Activated naive CD4-positive, alpha-beta T cell treated with Interleukin-2 at 50 U/mL for 16 hours (primary cell): ENCODE results near the gene BCL7A.
A peak's percentile ranks its signal among the peaks of the same experiment; 100 is the strongest.
"Not testable (repeated sequence)": the region's sequence is repeated elsewhere in the genome, so short reads cannot be mapped to it uniquely, and the experiment has no call there.

Source experiments
- DNase-seq: peaks from one replicate; pipeline ENCODE4 v3.0.0-alpha.2; 2020

The BCL7A gene

DNA sequence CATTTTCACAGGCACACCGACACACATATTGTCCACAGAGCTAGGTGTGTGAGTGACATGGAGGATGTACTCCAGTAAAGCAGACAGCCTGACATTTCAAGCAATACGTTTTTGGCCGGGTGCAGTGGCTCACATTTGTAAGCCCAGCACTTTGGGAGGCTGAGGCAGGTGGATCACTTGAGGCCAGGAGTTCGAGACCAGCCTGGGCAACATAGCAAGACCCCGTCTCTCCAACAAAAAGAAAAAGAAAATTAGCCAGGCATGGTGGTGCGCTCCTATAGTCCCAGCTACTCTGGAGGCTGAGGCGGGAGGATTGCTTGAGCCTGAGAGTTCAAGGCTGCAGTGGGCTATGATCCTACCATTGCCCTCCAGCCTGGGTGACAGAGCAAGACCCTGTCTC lies 34.7 kb downstream of the BCL7A start:
- DNase-seq = not testable (repeated sequence)

DNA sequence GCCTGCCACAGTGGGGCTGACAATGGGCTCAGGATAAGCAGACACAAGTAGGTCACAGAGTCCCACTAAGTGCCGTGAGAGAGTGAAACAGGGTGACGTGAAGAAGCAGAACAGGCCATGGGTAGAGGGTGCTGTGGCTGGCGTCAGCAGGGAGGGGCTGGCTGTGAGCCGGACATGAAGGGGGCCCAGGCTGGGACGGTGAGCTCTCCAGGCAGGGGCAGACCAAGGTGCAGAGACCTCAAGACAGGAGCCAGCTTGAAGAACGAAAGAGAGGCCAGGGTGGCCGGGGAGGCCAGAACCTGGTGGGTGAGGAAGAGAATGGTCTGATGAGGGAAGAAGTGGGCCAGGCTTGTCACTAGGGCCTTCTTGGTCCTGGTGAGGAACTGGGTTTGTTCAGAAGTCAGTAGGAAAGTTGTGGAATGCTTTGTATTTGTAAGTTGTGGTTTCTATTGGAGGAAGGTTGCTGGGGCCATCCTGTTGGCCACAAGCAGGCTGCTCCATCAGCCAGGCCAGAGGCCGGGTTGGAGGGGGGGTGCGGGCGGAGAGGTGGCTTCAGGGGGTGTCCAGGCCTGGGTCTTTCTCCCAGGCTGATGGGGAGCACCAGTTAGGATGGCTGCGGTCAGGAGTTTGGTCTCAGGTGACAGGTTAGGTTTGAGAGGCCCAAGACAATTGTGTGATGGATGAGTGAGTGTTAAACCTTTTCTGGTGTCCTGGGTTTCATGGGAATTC lies 35.5 kb downstream of the BCL7A start:
- no peak for DNase-seq

DNA sequence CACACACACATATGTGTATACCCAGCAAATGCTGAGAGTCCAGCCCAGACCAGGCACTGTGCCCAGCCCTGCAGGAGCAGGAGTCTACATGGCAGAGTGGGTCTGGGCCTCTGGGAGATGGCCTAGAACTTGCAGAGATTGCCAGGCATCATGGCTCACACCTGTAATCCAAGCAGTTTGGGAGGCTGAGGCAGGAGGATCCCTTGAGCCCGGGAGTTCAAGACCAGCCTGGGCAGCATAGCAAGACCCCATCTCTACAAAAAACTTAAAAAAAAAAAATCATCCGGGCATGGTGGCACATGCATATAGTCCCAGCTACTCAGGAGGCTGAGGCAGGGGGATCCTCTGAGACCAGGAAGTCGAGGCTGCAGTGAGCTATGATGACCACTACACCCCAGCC lies 36.1 kb downstream of the BCL7A start:
- no peak for DNase-seq

DNA sequence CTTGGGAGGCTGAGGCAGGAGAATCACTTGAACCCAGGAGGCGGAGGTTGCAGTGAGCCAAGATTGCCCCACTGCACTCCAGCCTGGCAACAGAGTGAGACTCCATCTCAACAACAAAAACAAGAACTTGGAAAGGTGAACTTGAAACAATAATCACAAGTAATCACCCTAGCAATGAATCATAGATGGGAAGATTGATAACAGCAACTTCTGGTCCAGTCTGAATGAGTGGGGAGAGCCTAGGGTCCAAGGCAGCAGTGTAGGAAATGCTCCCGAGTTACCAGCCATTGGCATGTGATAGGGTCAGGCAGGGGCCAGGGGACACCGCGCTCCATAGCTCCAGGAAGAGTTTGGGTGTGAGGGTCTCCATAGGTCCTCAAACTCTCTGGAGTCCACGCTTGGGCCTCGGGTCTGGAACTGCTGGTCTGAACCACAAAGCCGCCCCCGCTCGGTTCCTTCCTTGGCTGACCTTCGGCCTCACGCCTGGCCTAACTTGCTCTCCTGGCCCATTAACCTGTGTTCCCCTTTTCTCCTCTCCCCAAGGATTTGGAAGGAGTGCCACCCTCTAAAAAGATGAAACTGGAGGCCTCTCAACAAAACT lies 37.0 kb downstream of the BCL7A start:
- no peak for DNase-seq

DNA sequence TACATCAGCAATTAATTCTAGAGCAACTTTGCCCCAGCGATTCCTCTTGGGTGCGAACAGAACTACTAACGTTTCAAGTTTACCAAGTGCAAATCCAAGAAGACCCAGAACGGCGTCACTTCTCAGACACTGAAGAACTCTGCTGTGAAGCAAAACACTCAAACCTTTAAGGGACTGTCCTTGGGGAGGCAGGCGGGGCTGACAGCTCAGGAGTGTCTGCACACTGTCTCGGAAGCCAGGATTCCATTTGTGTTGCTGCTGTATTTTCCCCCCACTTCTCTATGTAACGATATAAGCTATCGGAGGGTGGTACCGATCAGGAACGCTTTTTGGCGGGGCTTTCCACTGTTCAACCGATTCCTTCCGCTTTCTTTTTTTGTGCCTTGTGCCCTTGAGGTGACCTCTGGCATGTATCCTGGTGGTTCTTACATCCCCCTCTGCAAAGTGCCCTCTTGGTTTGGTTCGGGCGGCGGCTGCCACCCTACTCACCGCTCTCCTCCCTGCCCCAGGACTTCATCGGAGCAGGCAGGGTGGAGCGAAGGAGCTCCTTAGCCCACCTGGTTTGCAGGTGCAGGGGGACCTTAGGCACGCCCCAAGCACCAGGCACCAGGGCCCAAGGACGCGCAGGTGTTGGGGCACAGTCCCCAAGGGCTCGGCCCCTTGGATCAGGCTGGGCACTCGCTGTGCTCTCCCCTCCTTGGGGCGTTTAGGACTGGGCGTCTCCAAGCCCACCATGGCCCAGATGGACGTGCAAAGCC lies 37.7 kb downstream of the BCL7A start:
- no peak for DNase-seq

DNA sequence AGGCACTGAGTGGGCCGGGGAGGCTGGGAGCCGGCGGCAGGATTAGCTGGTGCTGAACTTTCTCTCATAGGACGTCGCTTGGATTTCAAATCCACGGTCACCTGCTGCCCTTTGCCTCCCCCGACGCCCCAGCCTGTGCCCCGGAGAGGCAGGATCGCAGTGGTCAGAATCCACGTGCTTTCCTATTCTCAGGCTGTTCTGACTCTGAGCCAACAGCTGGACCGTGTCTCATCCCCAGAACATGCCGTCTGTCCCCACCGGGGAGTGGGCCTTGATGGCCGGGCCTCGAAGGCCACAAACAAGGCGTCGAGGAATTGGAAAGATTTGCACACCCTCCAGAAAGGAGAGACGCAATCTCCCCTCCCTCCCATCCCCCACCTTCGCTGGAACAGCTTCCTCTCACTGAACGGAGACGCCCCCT lies 38.4 kb downstream of the BCL7A start:
- no peak for DNase-seq

DNA sequence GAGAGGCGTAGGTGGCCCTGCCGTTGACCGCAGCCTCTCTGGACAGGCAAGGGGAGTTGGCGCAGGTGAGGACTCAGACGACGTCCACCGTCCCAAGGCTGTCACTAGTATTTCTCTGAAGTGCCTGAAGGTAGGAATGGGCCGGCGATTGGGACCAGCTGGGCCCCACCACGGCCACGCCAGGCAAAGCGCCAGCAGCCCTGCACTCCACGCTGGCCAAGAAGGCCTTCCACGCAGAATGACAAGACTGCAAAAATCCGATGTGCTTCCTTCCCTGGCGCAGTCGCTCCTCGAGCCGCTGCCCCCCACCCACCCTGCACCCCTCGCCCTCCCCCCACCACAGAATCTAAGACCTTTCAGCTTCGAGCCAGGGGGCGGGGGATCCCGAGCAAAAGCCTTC lies 39.6 kb downstream of the BCL7A start:
- no peak for DNase-seq

DNA sequence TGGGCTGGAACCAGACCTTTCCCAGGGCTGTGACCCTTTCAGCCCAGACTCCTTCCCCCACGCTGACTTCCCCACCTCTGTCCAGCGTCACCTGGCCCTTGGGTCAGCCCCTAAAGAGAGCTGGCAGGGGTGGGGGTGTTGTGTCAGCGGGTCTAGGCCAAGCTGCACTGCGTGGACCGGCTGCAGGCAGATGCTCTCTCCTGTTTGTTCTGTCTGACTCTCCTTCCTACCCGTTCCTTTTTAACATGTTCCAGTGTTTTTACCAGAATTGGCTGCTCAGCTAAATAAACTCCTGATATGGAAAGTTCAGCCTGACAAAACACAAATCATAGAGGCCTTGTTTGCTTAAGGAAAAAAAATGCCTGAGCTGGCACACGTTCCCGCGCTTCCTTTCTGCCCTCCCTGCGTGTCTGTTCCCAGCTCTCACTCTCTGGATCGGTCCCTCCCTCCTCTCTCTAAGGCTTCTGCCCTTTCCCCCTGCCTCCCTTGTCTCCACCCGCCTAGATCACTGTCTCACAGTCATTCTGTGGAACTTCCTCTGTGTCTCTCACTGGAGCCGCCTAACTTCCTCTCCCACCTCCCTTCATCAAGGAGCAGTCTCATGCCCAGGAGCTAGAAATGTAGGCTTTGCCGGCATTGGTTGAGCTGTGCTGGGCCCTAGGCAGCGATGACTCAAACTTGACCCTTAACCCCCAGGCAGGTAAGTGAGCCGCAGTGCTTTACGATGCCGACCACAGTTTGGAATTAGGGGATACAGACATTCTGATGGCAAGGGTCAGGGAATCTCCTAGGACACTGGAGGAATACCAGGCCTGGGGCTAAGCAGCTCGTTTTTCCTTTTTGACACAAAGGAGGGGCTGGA lies 41.4 kb downstream of the BCL7A start:
- DNase-seq = no peak

DNA sequence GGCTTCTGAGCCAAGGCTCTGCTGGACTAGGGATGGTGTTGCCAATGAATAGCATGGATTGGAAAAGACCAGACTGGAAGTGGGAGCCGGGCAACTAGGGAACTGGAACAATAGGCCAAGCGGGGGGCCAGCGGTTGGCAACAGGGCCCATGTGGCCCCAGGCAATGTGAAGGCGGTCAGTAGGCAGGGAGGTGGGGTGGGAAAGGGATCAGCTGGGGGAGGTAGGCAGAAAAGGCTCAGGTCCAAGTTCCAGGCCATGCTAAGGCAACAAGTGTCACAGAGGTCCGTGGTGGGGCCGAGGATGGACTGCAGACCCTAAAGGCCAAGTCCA lies 42.0 kb downstream of the BCL7A start:
- no peak for DNase-seq

DNA sequence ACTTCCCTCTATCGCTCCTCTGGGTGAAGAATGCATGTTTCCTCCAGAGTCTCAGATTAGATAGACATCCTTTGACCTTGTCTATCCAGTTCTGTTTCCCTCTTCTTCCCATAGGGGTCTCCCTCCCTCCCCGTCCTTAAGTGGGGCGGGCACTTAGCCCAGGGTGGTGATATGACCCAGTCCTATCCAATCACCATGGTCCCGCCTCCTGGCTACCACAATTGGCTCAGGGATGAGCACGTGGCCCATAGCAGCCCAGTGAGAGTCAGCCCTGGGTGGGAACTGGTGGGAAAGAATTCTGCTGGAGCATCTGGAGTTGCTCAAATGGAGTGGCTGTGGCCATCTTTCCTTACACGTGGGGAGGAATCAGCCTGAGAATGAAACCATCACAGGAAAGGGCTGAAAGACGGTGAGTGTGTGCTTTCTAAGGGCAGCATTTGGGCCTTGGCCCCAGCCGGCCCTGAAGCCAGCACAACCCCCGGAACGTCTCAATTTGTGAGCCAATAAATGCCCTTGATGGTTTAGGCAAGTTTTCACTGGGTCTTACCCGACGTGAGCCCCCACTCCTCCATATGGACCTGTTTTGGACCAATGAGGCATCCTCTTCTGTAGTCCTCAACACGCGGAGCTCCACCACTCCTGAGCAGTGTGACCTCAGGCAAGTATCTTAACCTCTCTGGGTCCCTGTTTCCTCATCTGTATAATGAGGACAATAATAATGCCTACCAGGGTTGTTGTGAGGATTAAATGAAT lies 42.5 kb downstream of the BCL7A start:
- DNase-seq = peak; percentile 20

DNA sequence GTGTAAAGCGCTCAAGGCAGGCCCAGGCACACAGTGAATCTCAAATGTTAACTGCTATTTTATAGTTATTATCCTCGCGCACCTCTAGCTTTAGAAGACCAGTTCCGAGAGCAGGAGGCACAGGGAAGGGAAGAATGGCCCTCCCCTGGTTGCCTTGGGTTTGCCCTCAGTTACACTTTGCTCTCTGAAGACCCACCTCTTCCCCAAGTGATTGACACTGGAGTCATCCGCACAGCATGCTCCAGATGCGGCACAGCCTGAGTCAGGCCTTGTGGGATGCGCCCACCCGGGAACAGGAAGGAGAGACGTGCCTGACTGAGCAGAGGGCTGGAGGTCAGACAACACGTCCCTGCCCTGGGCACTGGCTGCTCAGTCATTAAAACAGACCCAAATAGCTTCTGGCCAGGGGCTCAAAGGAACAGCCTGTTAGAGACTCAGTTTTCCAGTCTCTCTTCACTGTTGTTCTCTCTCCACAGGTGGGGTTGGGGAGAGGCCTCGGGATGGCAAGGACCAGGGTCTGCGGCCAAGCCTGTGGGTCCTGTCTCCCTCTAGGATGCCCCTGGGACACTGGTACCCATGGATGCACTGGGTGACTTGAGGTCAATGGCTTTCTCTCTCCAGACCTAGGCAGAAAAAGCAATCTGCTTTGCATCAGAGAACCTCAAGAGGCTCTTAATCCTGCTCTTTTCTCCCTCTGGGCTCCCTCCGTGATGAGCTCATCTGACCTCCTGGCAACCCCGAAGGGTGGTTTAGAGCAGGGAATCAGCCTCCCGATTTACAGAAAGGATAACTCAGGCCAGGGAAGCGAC lies 43.3 kb downstream of the BCL7A start:
- no peak for DNase-seq

DNA sequence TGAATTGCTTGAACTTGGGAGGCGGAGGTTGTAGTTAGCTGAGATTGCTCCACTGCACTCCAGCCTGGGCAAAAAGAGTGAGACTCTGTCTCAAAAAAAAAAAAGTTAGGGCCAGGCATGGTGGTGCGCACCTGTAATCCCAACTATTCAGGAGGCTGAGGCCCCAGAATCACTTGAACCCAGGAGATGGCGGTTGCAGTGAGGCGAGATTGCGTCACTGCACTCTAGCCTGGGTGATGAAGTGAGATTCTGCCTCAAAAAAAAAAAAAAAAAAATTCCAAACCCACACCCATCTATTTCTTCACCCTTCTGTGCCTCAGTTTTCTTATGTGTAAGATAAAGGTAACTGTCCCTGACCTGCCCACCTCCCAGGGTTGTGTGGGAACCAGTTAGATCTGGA lies 45.9 kb downstream of the BCL7A start:
- DNase-seq = no peak

DNA sequence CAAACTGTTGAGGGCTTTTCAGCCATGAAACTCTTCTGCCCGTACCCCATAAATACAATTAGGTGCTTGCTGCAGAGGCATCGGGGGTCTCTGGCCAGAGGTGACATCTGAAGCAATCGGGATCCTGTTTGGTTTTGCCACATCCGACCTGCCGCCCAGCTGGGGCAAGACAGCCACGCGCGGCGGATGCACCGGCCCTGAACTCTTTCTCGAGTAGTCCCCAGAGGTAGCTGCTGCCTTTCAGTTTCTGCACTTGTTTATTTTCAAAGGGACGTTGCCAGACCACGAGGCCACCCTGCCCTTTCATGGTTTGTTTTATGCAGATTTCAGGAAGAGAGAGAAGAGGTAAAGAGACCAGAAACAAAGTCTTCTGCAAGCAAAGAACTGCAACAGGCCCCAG lies 46.3 kb downstream of the BCL7A start:
- peak; percentile 29 for DNase-seq

DNA sequence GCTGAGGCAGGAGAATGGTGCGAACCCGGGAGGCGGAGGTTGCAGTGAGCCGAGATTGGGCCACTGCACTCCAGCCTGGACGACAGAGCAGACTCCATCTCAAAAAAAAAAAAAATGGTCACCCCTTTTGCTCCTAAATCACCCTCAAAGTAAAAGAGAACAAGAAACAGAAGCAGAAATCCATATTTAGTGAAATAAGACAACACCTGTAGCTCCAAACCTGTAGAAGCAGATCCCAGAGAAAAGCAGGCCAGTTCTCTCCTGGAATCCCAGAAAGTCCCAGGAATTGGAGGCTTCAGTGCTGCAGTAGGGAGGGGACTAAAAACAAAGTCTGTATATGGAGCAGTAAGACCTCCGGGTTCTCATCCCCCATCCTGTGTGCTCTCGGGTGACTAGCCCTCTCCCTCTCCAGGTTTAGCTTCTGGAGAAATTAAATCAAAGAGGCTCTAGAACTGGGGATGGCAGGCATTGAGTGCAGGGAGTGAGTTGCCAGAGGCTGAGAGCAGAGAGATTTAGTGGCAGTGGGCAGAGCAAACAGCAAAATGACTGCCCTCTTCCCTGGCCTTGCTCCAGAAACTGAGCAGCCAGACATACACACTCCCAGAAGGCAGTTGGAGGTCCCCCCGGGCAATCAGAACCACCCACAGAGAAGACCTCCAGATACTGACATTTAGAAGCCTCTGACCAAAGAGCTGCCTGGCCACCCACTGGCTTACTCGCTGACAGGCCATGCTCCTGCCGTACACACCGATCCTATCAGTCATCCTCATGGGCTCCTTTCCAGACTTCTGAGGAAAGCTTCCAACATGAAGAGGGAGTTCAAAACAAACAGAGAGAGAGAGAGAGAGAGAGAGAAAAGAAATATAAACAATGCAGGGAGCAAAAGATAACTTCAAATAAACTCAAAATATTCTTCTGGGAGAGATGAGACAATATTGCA lies 50.6 kb downstream of the BCL7A start:
- DNase-seq = no peak

DNA sequence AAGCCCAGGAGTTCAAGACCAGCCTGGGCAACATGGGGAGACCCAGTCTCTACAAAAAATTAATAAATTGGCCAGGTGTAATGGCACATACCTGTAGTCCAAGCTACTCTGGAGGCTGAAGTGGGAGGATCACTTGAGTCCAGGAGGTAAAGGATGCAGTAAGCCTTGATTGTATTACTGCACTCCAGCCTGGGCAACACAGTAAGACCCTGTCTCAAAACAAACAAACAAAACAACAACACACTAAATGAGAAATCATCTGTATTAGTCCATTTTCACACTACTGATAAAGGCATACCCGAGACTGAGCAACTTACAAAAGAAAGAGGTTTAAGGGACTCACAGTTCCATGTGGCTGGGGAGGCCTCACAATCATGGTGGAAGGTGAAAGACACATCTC lies 52.1 kb downstream of the BCL7A start:
- DNase-seq = no peak

DNA sequence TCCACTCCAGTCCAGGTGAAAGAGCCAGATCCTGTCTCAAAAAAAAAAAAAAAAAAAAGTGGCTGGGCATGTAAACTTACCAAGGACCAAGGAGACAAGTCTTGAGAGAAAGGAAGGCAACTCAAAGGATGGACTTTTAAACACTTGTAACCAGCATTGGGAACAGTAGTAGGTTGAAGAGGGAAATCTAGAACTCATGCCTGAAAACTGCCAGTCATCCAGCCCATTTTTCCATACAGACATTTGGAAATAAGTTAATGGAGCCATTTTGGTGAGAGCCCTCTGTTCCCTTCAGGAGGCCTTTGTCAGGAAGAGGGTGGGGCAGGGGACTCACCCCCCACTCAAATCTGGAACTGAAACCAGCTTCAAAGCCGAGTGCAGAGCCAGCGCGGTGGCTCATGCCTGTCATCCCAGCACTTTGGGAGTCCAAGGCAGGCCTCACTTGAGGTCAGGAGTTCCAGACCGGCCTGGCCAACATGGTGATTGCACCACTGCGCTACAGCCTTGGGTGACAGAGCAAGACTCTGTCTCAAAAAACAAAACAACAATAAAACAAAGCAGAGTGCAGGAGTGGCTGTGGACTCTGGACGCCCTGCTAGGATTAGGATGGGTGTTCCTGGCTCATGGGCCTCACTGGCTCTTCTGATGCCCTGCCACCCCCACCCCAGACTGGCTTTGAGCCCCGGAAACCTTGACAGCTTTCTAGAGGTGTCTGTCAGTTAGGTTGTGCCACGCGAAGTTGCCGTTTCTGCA lies 55.2 kb downstream of the BCL7A start:
- no peak for DNase-seq

DNA sequence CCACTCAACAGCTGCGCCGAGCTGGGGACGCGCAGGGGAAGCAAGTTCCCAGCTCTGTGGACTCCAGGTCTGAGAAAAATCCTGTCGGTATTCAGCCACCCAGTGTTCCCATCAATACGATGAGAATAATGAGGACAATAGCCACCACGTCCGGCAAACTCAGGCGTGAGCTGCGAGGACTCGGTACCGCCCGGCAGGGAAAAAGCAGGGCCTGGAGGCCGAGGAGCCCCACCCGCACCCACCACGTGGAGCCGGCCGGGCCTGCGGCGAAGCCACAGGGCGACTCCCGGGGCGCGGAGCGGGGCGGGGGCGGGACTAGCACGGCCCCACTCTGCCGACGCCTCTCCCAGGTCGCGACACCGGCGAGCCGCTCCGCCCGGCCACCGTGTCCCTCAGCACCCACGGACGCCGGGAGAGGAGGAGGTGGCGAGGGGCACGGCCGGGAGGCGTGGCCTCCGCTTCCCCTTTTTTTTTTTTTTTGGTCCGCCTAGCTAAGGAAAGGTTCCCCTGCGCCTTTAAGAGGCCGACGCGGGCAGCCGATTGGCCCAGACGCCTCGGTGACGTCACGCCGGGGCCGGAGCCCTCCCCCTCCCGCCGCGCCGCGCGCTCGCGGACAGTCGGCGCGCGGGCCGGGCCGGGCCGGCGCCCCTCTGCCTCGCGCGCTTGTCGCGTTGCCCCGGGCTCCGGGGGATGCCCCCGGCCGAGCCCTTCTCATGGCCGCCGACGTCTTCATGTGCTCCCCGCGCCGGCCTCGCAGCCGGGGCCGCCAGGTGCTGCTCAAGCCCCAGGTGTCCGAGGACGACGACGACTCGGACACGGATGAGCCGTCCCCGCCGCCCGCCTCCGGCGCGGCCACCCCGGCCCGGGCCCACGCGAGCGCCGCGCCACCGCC lies 56.7 kb downstream of the BCL7A start, which contains the start of gene MLXIP:
MLXIP (plus strand) TSS at position 616 of the 892 bp plus-strand sequence; CDS start at position 714, 98 bp downstream.
- DNase-seq = peak; percentile 90

DNA sequence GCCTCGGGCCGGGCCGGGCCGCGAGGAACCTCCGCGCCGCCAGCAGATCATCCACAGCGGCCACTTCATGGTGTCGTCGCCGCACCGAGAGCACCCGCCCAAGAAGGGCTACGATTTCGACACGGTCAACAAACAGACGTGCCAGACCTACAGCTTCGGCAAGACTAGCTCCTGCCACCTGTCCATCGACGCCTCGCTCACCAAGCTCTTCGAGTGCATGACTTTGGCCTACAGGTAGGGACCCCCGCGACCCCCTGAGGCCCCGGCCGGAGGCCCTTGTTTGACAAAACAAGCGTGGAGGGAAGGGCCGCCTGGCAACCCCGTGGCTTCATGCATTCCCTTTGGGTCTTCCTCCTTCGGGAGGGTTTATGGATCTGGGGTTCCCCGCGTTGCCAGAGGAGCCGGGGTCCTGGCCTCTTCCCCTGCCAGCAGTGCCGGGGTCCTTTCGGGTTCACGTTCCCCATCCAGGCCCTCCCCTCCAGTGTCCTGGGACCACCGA lies 57.4 kb downstream of the BCL7A start:
- peak; percentile 33 for DNase-seq
